Skeletal muscle satellite cell (primary cell): ENCODE data around the gene EGLN3.

ENCODE experiments used
- H3K27me3 ChIP-seq: 2 replicates; pipeline ENCODE4 v1.7.0; 2013; ENCODE audit warnings: low read length; ENCODE audit not compliant: control insufficient read depth, insufficient read depth
- H3K36me3 ChIP-seq: 2 replicates; pipeline ENCODE4 v1.7.0; 2013; ENCODE audit warnings: mild to moderate bottlenecking, control low read depth, low read length; ENCODE audit not compliant: insufficient read depth
- H3K4me1 ChIP-seq: 2 replicates; pipeline ENCODE4 v1.7.0; 2013; ENCODE audit warnings: low read length; ENCODE audit not compliant: control insufficient read depth, insufficient read depth
- H3K4me2 ChIP-seq: 2 replicates; pipeline ENCODE4 v1.7.0; 2013; ENCODE audit warnings: mild to moderate bottlenecking, low read length
- H3K4me3 ChIP-seq: 2 replicates; pipeline ENCODE4 v1.7.0; 2013; ENCODE audit warnings: low read length
- H3K9ac ChIP-seq: 2 replicates; pipeline ENCODE4 v1.7.0; 2013; ENCODE audit warnings: mild to moderate bottlenecking, low read depth, low read length, moderate library complexity
- H3K9me3 ChIP-seq: replicated peaks from 2 replicates; pipeline ENCODE4 v1.7.0; 2013; ENCODE audit warnings: mild to moderate bottlenecking, control low read depth, low read length

The EGLN3 gene

GRCh38 chr14:33879684-33880286 is 71.1 kb downstream of the EGLN3 start:
- H3K9me3 ChIP-seq = no peaks in the 10 kb centered on the region
- H3K4me2 ChIP-seq = no peak overlapping the region
- no peak overlapping the region for H3K9ac ChIP-seq
- H3K36me3 ChIP-seq = no peaks in the 10 kb centered on the region
- H3K4me1 ChIP-seq = no peaks in the 10 kb centered on the region
- H3K27me3 ChIP-seq = no peaks in the 10 kb centered on the region
- H3K4me3 ChIP-seq = no peak overlapping the region

GRCh38 chr14:33876274-33876673 is 74.6 kb downstream of the EGLN3 start:
- H3K4me1 ChIP-seq = no peaks in the 10 kb centered on the region
- H3K9ac ChIP-seq = no peak overlapping the region
- no peaks in the 10 kb centered on the region for H3K36me3 ChIP-seq
- no peak overlapping the region for H3K4me2 ChIP-seq
- H3K27me3 ChIP-seq = no peaks in the 10 kb centered on the region
- H3K9me3 ChIP-seq = no peaks in the 10 kb centered on the region
- no peak overlapping the region for H3K4me3 ChIP-seq
